ENCODE data around the gene WIPF3. TPM values are rescaled to one million over a fixed set of nuclear protein-coding genes. Genes with fewer than 3 reads are reported as not detected.

Gene WIPF3
- total and polyA plus RNA-seq, 2 donors from 2014 or later: 3.8 to 4.5 TPM

- Histone ChIP-seq H3K4me3 (ENCODE audit: low read length in 3 of 3) (no peak overlapping the region), H3K4me1 (ENCODE audit: control insufficient read depth in 2 of 3, insufficient read depth in 2 of 3, low read depth in 1 of 3, low read length in 3 of 3) (no peaks in the 10 kb centered on the region), H3K9me3 (ENCODE audit: control insufficient read depth in 2 of 3, insufficient read depth in 1 of 3, low read length in 3 of 3) (no peaks in the 10 kb centered on the region), H3K36me3 (ENCODE audit: control insufficient read depth in 2 of 3, insufficient read depth in 3 of 3, low read length in 3 of 3) (no peaks in the 10 kb centered on the region), H3K9ac (ENCODE audit: low read length in 3 of 3) (no peak overlapping the region), H3K27ac (ENCODE audit: low read depth in 2 of 2, low read length in 2 of 2) (no peak overlapping the region), H3K27me3 (ENCODE audit: control insufficient read depth, insufficient read depth, low read length) (no peaks in the 10 kb centered on the region)
- DNase-seq (no peak), FAIRE-seq (no peak)
- intact Hi-C loops (cut with DNase I): no loop called here
- TF ChIP-seq, protein P1, sequence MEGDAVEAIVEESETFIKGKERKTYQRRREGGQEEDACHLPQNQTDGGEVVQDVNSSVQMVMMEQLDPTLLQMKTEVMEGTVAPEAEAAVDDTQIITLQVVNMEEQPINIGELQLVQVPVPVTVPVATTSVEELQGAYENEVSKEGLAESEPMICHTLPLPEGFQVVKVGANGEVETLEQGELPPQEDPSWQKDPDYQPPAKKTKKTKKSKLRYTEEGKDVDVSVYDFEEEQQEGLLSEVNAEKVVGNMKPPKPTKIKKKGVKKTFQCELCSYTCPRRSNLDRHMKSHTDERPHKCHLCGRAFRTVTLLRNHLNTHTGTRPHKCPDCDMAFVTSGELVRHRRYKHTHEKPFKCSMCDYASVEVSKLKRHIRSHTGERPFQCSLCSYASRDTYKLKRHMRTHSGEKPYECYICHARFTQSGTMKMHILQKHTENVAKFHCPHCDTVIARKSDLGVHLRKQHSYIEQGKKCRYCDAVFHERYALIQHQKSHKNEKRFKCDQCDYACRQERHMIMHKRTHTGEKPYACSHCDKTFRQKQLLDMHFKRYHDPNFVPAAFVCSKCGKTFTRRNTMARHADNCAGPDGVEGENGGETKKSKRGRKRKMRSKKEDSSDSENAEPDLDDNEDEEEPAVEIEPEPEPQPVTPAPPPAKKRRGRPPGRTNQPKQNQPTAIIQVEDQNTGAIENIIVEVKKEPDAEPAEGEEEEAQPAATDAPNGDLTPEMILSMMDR (IDR thresholded peaks at IDR 0.05; ENCODE audit: borderline replicate concordance, extremely low read depth, insufficient read depth): no peak
These were observed 27.3 kb upstream of the WIPF3 start for GRCh38 chr7:29779017-29779416.

- no peak for DNase-seq
- no peak overlapping the region for H3K4me3 ChIP-seq (ENCODE audit: low read length in 3 of 3)
- H3K36me3 ChIP-seq (ENCODE audit: control insufficient read depth in 2 of 3, insufficient read depth in 3 of 3, low read length in 3 of 3): no peaks in the 10 kb centered on the region
- H3K27me3 ChIP-seq (ENCODE audit: control insufficient read depth, insufficient read depth, low read length): no peaks in the 10 kb centered on the region
- intact Hi-C loops (cut with DNase I): no loop called here
- no peaks in the 10 kb centered on the region for H3K4me1 ChIP-seq (ENCODE audit: control insufficient read depth in 2 of 3, insufficient read depth in 2 of 3, low read depth in 1 of 3, low read length in 3 of 3)
- TF ChIP-seq, protein P1 (IDR thresholded peaks at IDR 0.05; ENCODE audit: borderline replicate concordance, extremely low read depth, insufficient read depth): no peak
- H3K27ac ChIP-seq (ENCODE audit: low read depth in 2 of 2, low read length in 2 of 2): no peak overlapping the region
- no peak overlapping the region for H3K9ac ChIP-seq (ENCODE audit: low read length in 3 of 3)
- H3K9me3 ChIP-seq (ENCODE audit: control insufficient read depth in 2 of 3, insufficient read depth in 1 of 3, low read length in 3 of 3): no peaks in the 10 kb centered on the region
- no peak for FAIRE-seq
These were observed 26.0 kb upstream of the WIPF3 start for GRCh38 chr7:29780346-29780745.

DNA sequence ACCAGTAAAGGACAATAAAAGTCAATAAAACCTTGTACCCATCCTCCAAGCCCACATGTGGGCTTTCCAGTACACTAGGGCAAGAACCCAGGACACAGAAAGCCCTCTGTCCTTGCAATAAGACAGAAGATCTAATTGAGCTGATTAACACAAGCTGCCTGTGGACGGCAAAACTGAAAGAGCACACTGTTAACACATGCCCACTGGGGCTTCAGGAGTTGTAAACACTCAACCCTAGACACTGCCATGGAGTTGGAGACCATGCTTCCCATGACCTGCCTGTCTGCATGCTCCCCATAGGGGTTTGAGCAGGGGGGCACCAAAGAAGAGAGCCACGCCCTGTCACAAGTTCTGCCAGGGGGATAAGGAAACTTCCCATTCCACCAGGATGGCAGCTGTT lies 22.6 kb upstream of the WIPF3 start:
- no peaks in the 10 kb centered on the region for H3K36me3 ChIP-seq (ENCODE audit: control insufficient read depth in 2 of 3, insufficient read depth in 3 of 3, low read length in 3 of 3)
- DNase-seq: no peak
- intact Hi-C loops (cut with DNase I): no loop called here

More for the DNA sequence above, 22.6 kb upstream of the WIPF3 start:
- H3K27me3 ChIP-seq (ENCODE audit: control insufficient read depth, insufficient read depth, low read length): no peaks in the 10 kb centered on the region
- H3K9me3 ChIP-seq (ENCODE audit: control insufficient read depth in 2 of 3, insufficient read depth in 1 of 3, low read length in 3 of 3): no peaks in the 10 kb centered on the region
- H3K9ac ChIP-seq (ENCODE audit: low read length in 3 of 3): no peak overlapping the region
- no peak for FAIRE-seq
- TF ChIP-seq, protein P1 (IDR thresholded peaks at IDR 0.05; ENCODE audit: borderline replicate concordance, extremely low read depth, insufficient read depth): no peak
- no peaks in the 10 kb centered on the region for H3K4me1 ChIP-seq (ENCODE audit: control insufficient read depth in 2 of 3, insufficient read depth in 2 of 3, low read depth in 1 of 3, low read length in 3 of 3)
- no peak overlapping the region for H3K4me3 ChIP-seq (ENCODE audit: low read length in 3 of 3)
- H3K27ac ChIP-seq (ENCODE audit: low read depth in 2 of 2, low read length in 2 of 2): no peak overlapping the region
